Right lung (tissue), 10 donors: Measurements from ENCODE around the gene TEFM. TPM values are rescaled to one million over a fixed set of nuclear protein-coding genes. Genes with fewer than 3 reads are reported as not detected.
"Not testable (repeated sequence)": the region's sequence is repeated elsewhere in the genome, so short reads cannot be mapped to it uniquely, and the experiment has no call there.

Experiments
- DNase-seq, 2 donors: peaks; one replicate each; pipeline ENCODE4 v3.0.0-alpha.2; 2013
- long read RNA-seq, 8 donors: transcript quantifications; one replicate each; lab custom pipeline, GENCODE V29; 2026
- polyA plus RNA-seq, 5 donors: library from polyadenylated mRNA; unstranded; fragments of 120-200 nt; gene quantifications; one replicate each; pipeline versions ENCODE4 v1.2.1 to v1.2.3, GENCODE V29; 2013; ENCODE audit warnings: inconsistent platforms in 1 of 5, low replicate concordance in 1 of 5; ENCODE audit not compliant: insufficient read length in 5 of 5, insufficient read depth in 1 of 5

Gene TEFM
- 10 to 100 TPM; 20.4 to 28.6 (median 25.3) TPM for polyA plus RNA-seq
- long read RNA-seq, donor 1, transcript TEFM-205 (4 exons, 1,891 nt): major isoform, 5 of 9 reads
- long read RNA-seq, donor 1, partial matches to known transcripts: 0 of 9 reads
- long read RNA-seq, donor 1, other reads (novel, unspliced or antisense): 0 of 9 reads
- long read RNA-seq, donor 2, partial matches to known transcripts: 0 of 4 reads
- long read RNA-seq, donor 2, other reads (novel, unspliced or antisense): 0 of 4 reads
- long read RNA-seq, donor 3, partial matches to known transcripts: 16 of 22 reads
- long read RNA-seq, donor 3, other reads (novel, unspliced or antisense): 0 of 22 reads
- long read RNA-seq, donor 4, partial matches to known transcripts: 0 of 5 reads
- long read RNA-seq, donor 4, other reads (novel, unspliced or antisense): 0 of 5 reads
- long read RNA-seq, donor 5, transcript TEFM-202 (2 exons, 559 nt): major isoform, 6 of 10 reads
- long read RNA-seq, donor 5, partial matches to known transcripts: 0 of 10 reads
- long read RNA-seq, donor 5, other reads (novel, unspliced or antisense): 0 of 10 reads
- long read RNA-seq, donor 6, transcript TEFM-205 (4 exons, 1,891 nt): major isoform, 5 of 10 reads
- long read RNA-seq, donor 6, partial matches to known transcripts: 0 of 10 reads
- long read RNA-seq, donor 6, other reads (novel, unspliced or antisense): 0 of 10 reads
- long read RNA-seq, donor 7, transcript TEFM-205 (4 exons, 1,891 nt): major isoform, 5 of 7 reads
- long read RNA-seq, donor 7, partial matches to known transcripts: 0 of 7 reads
- long read RNA-seq, donor 7, other reads (novel, unspliced or antisense): 0 of 7 reads
- long read RNA-seq, donor 8, partial matches to known transcripts: 0 of 5 reads
- long read RNA-seq, donor 8, other reads (novel, unspliced or antisense): 0 of 5 reads

GRCh38 chr17:30906101-30906911, at the start of gene TEFM:
TSS of gene TEFM (minus strand) at chr17:30906238. CDS start at chr17:30906198, 40 bp downstream.
- peak; percentile 87 to 88 for DNase-seq

GRCh38 chr17:30954046-30954830, 48.2 kb upstream of the TEFM start:
- no peak for DNase-seq

- DNase-seq: no peak
These were observed 46.8 kb upstream of the TEFM start for GRCh38 chr17:30952638-30953393.

GRCh38 chr17:30950669-30951399, 44.8 kb upstream of the TEFM start:
- DNase-seq: peak; percentile 52 to 73

- no peak for DNase-seq
These were observed 44.2 kb upstream of the TEFM start for GRCh38 chr17:30950189-30950588.

- no peak for DNase-seq
These were observed 41.8 kb upstream of the TEFM start for GRCh38 chr17:30947796-30948195.

GRCh38 chr17:30942308-30943079, 36.5 kb upstream of the TEFM start:
- DNase-seq: no peak

- DNase-seq: no peak
These were observed 33.1 kb upstream of the TEFM start for GRCh38 chr17:30939051-30939689.

- no peak for DNase-seq
These were observed 27.9 kb upstream of the TEFM start for GRCh38 chr17:30933966-30934365.

- DNase-seq: not testable (repeated sequence)
These were observed 25.5 kb upstream of the TEFM start for GRCh38 chr17:30931582-30931981.

GRCh38 chr17:30930495-30930894, 24.5 kb upstream of the TEFM start:
- DNase-seq: no peak

- not testable (repeated sequence) for DNase-seq
These were observed 23.8 kb upstream of the TEFM start for GRCh38 chr17:30929861-30930260.

- DNase-seq: no peak
These were observed 23.1 kb upstream of the TEFM start for GRCh38 chr17:30929081-30929633.

- no peak for DNase-seq
These were observed 22.5 kb upstream of the TEFM start for GRCh38 chr17:30928584-30928983.

GRCh38 chr17:30927756-30928155, 21.7 kb upstream of the TEFM start:
- DNase-seq: no peak

- no peak for DNase-seq
These were observed 20.5 kb upstream of the TEFM start for GRCh38 chr17:30926516-30926915.

GRCh38 chr17:30924341-30924740, 18.3 kb upstream of the TEFM start:
- no peak for DNase-seq
